H1 (cell line): Measurements from ENCODE around the gene AIRE. TPM values are rescaled to one million over a fixed set of nuclear protein-coding genes. Genes with fewer than 3 reads are reported as not detected.

Source experiments
- ASH2L ChIP-seq: fragments of 200-600, 300-600 bp; sonication (generic); IDR thresholded peaks from one replicate; pipeline ENCODE4 v1.7.1; 2017; ENCODE audit warnings: low read length
- MAX ChIP-seq: IDR thresholded peaks from 2 replicates; pipeline ENCODE4 v1.6.1; 2012; ENCODE audit warnings: inconsistent platforms
- TAF1 ChIP-seq: IDR thresholded peaks from 2 replicates; pipeline ENCODE4 v1.6.1; 2011; ENCODE audit warnings: mild to moderate bottlenecking, low read depth, low read length
- polyA plus RNA-seq, 7 experiments: library from polyadenylated mRNA; depleted of rRNA in 3 of 7; stranded (reverse) in 5 of 7; unstranded in 2 of 7; fragments of >200 nt in 5 of 7; fragments of 200-250 nt in 2 of 7; gene quantifications; 1 replicate in 5 of 7; 2 replicates in 1 of 7; 4 replicates in 1 of 7; pipeline versions ENCODE4 v1.2.1 to v1.2.3, GENCODE V29; 2011 to 2013; ENCODE audit warnings: missing spikeins in 2 of 7, mixed read lengths in 2 of 7
- total RNA-seq: library from RNA; stranded (reverse); fragmentation: NEBNext Ultra II Directional; extraction: Animal tissue kit (Norgen Biotek cat#: 25700); gene quantifications from 2 replicates; pipeline ENCODE4 v1.2.1, GENCODE V29; 2021

AIRE gene
- total and polyA plus RNA-seq, 2 of the 8 experiments (the other 6 are each of a cell fraction or from before 2014, with no cell fraction given): 0.09 TPM; not detected in 1

- TF ChIP-seq TAF1: 0 out of 2 replicates have a peak, but pooled peaks have one; percentile 27
- peak; percentile 41 for TF ChIP-seq MAX
- TF ChIP-seq ASH2L: peak; percentile 47
These were observed 14.0 kb downstream of the AIRE start, which contains the start of gene PFKL (continued) for GRCh38 chr21:44299458-44300261.
